Thyroid gland (tissue), 4 donors: Measurements from ENCODE around the gene CDC34. TPM values are rescaled to one million over a fixed set of nuclear protein-coding genes. Genes with fewer than 3 reads are reported as not detected.

Source experiments
- DNase-seq, 2 donors: peaks; one replicate each; pipeline ENCODE4 v3.0.0-alpha.2; 2019
- H3K27ac ChIP-seq, 3 donors: fragments of 200-600 bp; sonication (generic); 1 replicate in 2 of 3; 2 replicates in 1 of 3; pipeline ENCODE4 v1.5.1; 2016 to 2019; ENCODE audit warnings: mild to moderate bottlenecking in 1 of 3, moderate library complexity in 1 of 3
- H3K27me3 ChIP-seq: fragments of 200-600 bp; sonication (generic); one replicate; pipeline ENCODE4 v1.5.1; 2019
- H3K36me3 ChIP-seq, 2 donors: fragments of 200-600 bp; sonication (generic); one replicate each; pipeline ENCODE4 v1.5.1; 2016 to 2019
- H3K4me1 ChIP-seq, 2 donors: fragments of 200-600 bp; sonication (generic); one replicate each; pipeline ENCODE4 v1.5.1; 2017 to 2019
- H3K4me3 ChIP-seq, 3 donors: fragments of 200-600 bp; sonication (generic); replicated peaks in 1 of 3; 1 replicate in 2 of 3; 2 replicates in 1 of 3; pipeline ENCODE4 v1.5.1; 2016; ENCODE audit warnings: mild to moderate bottlenecking in 1 of 3
- H3K9me3 ChIP-seq: fragments of 200-600 bp; sonication (generic); one replicate; pipeline ENCODE4 v1.5.1; 2017
- POLR2A ChIP-seq, 2 donors: fragments of 450-650 bp; IDR thresholded peaks; one replicate each; pipeline ENCODE4 v1.6.1; 2017; ENCODE audit warnings: antibody characterized with exemption in 2 of 2, mild to moderate bottlenecking in 2 of 2, moderate library complexity in 1 of 2
- WGBS, 2 donors: methylation state at CpG; one replicate each; pipeline ENCODE4 v1.1.5; 2017; 5-methylcytosine and 5-hydroxymethylcytosine counted together
- intact Hi-C: fragments of 100-400 bp; cut with DNase I; formaldehyde crosslinking; loops from one replicate; pipeline ENCODE4 v1.15.1; 2023
- total RNA-seq, 4 donors: library from RNA; depleted of rRNA; stranded (reverse); fragments of >200 nt; gene quantifications; one replicate each; pipeline ENCODE4 v1.2.3, GENCODE V29; 2016
- TF ChIP-seq, protein P1 (sequence below), 6 experiments: fragments of 200-600 bp in 3 of 6; fragments of 450-650 bp in 3 of 6; sonication (generic) in 3 of 6; IDR thresholded peaks; one replicate each; pipeline ENCODE4 v1.5.1; 2016 to 2019; ENCODE audit warnings: antibody characterized with exemption in 6 of 6, mild to moderate bottlenecking in 2 of 6, inconsistent platforms in 1 of 6, moderate library complexity in 1 of 6

Gene CDC34
- total RNA-seq, 4 donors from 2014 or later: 44.8 to 64.7 (median 48.2) TPM

DNA sequence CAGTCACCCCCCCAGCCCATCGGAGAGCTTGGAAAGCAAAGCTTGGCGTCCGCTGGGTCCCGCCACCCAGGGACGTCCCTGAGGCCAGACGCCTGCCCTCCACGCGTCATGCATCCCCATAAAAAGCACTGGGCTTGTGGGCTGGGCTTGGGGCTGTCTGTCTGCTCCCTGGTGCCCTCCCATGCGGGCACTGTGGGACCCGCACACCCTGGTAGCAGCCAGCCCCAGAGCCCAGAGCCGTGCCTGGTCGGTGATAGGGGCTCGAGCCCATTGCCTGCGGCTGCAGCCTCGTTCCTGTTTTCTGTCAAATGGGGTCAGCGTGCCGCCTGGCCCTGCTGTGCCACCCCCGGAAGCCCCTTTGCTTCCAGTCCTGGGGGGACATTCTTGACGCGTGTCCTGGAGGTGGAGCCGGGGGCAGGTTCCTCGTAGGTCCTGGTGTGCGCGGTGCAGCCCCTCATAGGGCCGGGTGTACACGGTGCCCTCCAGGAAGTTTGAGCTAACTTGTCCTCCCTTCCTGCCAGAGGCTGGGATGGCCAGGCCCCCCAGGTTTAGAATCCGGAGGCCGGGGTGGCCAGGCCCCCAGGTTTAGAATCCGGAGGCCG is 8.0 kb downstream of the CDC34 start:
- no peak for DNase-seq
- intact Hi-C loops: no loop called here
- H3K36me3 ChIP-seq: peaks cover 34 to 45% of the 10 kb centered on the region in 2 donors

DNA sequence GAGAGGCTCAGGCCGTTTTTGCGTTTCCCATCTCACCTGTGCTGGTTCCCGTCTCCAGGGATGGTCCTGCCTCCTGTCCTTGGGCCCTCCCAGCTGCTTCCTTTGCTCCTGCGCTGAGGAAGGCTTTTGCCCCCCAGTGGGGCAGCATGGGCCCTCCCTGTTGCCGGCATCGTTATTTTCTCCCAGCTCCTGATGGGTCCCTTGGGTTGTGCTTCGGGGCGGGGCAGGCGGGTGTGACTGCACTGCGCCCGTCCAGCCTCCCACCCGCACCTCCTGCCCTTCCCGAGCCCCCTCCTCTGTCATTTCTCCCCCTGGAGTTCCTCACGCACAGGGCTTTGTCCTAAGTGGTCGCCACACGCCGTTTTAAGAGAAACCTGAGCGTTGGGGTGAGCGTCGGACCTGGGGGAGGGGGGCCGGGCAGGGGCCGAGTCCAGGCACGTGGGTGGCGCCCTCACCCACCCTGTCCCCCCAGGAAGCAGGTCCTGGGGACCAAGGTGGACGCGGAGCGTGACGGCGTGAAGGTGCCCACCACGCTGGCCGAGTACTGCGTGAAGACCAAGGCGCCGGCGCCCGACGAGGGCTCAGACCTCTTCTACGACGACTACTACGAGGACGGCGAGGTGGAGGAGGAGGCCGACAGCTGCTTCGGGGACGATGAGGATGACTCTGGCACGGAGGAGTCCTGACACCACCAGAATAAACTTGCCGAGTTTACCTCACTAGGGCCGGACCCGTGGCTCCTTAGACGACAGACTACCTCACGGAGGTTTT is 9.5 kb downstream of the CDC34 start:
- intact Hi-C loops: no loop called here
- peaks cover 30 to 42% of the 10 kb centered on the region in 2 donors for H3K36me3 ChIP-seq
- 93 to 94% methylated on average over 51 of the region's 51 CpGs for WGBS, 2 donors

More for the DNA sequence above, 8.0 kb downstream of the CDC34 start:
- no peaks in the 10 kb centered on the region for H3K9me3 ChIP-seq
- H3K27me3 ChIP-seq: no peaks in the 10 kb centered on the region
- no peak overlapping the region for H3K4me3 ChIP-seq
- TF ChIP-seq, protein P1, sequence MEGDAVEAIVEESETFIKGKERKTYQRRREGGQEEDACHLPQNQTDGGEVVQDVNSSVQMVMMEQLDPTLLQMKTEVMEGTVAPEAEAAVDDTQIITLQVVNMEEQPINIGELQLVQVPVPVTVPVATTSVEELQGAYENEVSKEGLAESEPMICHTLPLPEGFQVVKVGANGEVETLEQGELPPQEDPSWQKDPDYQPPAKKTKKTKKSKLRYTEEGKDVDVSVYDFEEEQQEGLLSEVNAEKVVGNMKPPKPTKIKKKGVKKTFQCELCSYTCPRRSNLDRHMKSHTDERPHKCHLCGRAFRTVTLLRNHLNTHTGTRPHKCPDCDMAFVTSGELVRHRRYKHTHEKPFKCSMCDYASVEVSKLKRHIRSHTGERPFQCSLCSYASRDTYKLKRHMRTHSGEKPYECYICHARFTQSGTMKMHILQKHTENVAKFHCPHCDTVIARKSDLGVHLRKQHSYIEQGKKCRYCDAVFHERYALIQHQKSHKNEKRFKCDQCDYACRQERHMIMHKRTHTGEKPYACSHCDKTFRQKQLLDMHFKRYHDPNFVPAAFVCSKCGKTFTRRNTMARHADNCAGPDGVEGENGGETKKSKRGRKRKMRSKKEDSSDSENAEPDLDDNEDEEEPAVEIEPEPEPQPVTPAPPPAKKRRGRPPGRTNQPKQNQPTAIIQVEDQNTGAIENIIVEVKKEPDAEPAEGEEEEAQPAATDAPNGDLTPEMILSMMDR (IDR thresholded peaks at IDR 0.05): no peak
- no peak for TF ChIP-seq POLR2A (IDR thresholded peaks at IDR 0.05)
- H3K4me1 ChIP-seq: peaks cover 3 to 8% of the 10 kb centered on the region in 2 donors
- H3K27ac ChIP-seq: no peak overlapping the region
- WGBS, 2 donors: 91 to 94% methylated on average over 15 to 20 of the region's 30 CpGs

DNA sequence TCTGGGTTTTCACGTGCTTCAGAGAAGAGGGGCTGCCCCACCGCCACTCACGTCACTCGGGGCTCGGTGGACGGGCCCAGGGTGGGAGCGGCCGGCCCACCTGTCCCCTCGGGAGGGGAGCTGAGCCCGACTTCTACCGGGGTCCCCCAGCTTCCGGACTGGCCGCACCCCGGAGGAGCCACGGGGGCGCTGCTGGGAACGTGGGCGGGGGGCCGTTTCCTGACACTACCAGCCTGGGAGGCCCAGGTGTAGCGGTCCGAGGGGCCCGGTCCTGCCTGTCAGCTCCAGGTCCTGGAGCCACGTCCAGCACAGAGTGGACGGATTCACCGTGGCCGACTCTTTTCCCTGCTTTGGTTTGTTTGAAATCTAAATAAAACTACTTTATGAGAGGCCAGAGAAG is 10.1 kb downstream of the CDC34 start:
- 89 to 96% methylated on average over 10 to 25 of the region's 26 CpGs for WGBS, 2 donors
- peaks cover 23 to 36% of the 10 kb centered on the region in 2 donors for H3K36me3 ChIP-seq
- no peak overlapping the region for H3K27ac ChIP-seq
- H3K4me3 ChIP-seq: no peak overlapping the region
- H3K4me1 ChIP-seq: no peaks in the 10 kb centered on the region
- no peaks in the 10 kb centered on the region for H3K9me3 ChIP-seq
- no peak for DNase-seq
- TF ChIP-seq POLR2A (IDR thresholded peaks at IDR 0.05): no peak
- TF ChIP-seq, protein P1 (IDR thresholded peaks at IDR 0.05): no peak
- no peaks in the 10 kb centered on the region for H3K27me3 ChIP-seq
- intact Hi-C loops: no loop called here

More for the DNA sequence above, 9.5 kb downstream of the CDC34 start:
- Histone ChIP-seq H3K27ac (no peak overlapping the region), H3K4me3 (no peak overlapping the region), H3K9me3 (no peaks in the 10 kb centered on the region), H3K4me1 (no peaks in the 10 kb centered on the region), H3K27me3 (no peaks in the 10 kb centered on the region)
- no peak for TF ChIP-seq POLR2A (IDR thresholded peaks at IDR 0.05)
- TF ChIP-seq, protein P1 (IDR thresholded peaks at IDR 0.05): no peak
- DNase-seq: no peak

DNA sequence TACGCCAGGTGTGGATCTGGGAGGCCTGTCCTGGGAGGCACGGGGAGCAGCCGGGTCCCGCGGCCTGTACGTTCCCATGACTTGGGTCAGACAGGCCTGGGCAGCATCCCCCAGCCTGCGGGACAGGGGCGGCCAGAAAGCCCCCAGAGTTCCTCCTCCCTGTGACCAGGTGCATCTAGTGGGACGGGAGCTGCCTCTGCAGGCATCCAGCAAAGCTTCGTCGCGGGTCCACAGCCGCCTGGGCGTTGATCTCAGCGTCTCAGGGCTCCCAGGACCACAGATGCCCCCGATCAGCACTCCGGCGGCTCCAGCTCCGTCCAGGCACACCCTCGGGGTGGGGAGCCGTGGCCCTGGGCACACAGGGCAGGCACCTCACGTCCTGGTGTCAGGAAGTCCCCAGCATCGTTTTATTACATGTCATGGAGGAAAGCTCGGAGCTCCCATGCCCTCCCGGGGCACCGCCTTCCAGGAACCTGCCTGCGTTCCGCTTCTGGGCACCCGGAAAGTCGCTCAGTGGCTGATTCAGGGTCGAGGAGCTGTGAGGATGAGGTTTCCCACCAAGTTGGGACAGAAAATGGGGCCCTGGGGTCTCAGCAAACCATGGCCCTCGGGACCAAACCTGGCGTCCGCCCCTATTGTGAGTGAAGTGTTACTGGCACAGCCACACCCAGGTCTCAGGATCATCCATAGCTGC is 10.8 kb downstream of the CDC34 start:
- Histone ChIP-seq H3K27ac (no peak overlapping the region), H3K9me3 (no peaks in the 10 kb centered on the region), H3K36me3 (peaks cover 18 to 31% of the 10 kb centered on the region in 2 donors), H3K4me3 (no peak overlapping the region), H3K27me3 (no peaks in the 10 kb centered on the region), H3K4me1 (no peaks in the 10 kb centered on the region)
- WGBS, 2 donors: 87 to 100% methylated on average over 5 to 13 of the region's 34 CpGs
- intact Hi-C loops: no loop called here
- no peak for TF ChIP-seq POLR2A (IDR thresholded peaks at IDR 0.05)
- TF ChIP-seq, protein P1 (IDR thresholded peaks at IDR 0.05): no peak
- no peak for DNase-seq
